ENCODE results near the gene SAE1. TPM values are rescaled to one million over a fixed set of nuclear protein-coding genes. Genes with fewer than 3 reads are reported as not detected.
A peak's percentile ranks its signal among the peaks of the same experiment; 100 is the strongest.

Gene SAE1
- polyA plus RNA-seq, 1 donor from 2014 or later, result 77.7 TPM

DNA sequence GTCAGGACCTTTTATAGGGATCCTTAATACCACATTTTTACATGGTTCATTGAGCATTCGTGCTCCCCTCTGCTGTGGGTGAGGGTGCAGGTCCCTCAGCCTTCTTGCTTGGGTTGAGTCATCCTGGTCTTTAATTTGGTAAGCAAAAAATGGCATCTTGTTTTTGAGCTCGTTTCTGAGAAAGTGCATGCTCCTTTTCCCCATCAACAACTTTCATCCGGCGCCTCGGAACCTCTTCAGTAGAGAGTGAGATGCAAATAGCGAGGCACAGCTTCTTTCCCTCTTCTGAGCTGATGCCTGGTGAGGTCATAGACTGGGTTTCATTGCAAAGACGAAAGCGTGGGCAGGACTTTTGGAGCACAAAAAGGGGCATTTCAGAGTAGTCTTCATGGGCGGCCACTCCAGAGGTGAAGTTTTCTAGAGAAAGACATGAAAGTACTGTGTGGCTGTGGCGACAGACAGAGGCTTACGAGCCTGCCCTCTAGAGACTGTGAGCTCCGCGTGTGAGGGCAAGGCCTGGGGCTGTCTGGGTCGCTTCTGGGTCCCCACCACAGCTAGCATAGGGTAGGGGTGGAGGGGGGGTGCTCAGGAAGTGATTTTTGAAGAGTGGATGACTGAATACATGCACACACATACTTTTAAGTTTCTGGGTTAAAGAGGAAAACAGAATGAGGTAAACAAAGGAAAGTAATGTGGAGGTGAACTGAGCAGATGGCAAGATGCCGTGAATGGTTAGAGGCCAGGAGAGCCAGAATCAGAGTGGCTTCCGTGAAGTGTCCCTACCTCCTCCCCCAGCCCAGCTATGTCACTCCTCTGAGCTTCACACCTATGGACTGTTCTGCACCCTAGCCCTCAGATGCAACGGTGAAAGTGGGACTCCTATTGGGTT lies 56.1 kb downstream of the SAE1 start:
- Mint-ChIP-seq H3K27me3 (no peaks in the 10 kb centered on the region), H3K4me3 (peak overlapping the region in 3 of 4 donors; percentile 58 to 91 (median 77)), H3K36me3 (peaks cover 6% of the 10 kb centered on the region), H3K9me3 (no peaks in the 10 kb centered on the region), H3K4me1 (peaks cover 14 to 19% (median 17%) of the 10 kb centered on the region in 3 donors), H3K27ac (peak overlapping the region; percentile 3 to 88 (median 85))

DNA sequence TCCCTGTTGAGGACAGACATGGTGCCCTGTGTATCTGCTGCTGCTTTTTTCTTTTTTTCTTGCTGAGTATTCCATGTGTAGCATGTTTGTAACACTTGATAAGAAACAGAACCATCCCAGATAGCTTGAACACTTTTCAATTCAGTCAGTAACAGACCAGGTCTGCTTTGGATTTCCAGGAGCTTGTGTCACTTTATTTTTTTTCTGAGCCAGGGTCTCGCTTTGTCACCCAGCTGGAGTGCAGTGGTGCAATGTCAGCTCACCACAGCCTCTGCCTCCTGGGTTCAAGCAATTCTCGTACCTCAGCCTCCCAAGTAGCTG lies 56.7 kb downstream of the SAE1 start:
- Mint-ChIP-seq H3K4me1 (peaks cover 13 to 16% (median 14%) of the 10 kb centered on the region in 3 donors), H3K36me3 (peaks cover 4% of the 10 kb centered on the region), H3K9me3 (no peaks in the 10 kb centered on the region), H3K27me3 (no peaks in the 10 kb centered on the region), H3K27ac (peak overlapping the region in 2 of 3 donors; percentile 3 to 76), H3K4me3 (peak overlapping the region in 1 of 4 donors; percentile 91)

DNA sequence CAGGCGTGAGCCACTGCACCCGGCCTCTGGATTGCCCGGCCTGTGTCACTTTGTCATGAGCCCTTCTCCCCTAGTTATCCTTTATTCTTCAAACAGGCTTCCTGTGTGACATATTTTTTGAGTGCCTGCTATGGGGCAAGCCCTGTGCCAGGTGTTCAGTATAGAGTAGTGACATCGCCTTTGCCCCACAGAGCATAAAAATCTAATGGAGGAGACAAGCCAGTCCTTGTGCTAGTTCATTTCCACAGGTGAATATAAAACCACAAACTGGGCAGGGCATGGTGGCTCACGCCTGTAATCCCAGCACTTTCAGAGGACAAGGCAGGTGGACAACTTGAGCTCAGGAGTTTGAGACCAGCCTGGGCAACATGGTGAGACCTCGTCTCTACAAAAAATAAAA lies 57.2 kb downstream of the SAE1 start:
- no peaks in the 10 kb centered on the region for H3K9me3 Mint-ChIP-seq
- H3K36me3 Mint-ChIP-seq, result peaks cover 4% of the 10 kb centered on the region
- peak overlapping the region in 1 of 3 donors; percentile 59 for H3K27ac Mint-ChIP-seq
- peaks cover 12 to 14% (median 14%) of the 10 kb centered on the region in 3 donors for H3K4me1 Mint-ChIP-seq
- H3K4me3 Mint-ChIP-seq, result peak overlapping the region in 1 of 4 donors; percentile 70
- no peaks in the 10 kb centered on the region for H3K27me3 Mint-ChIP-seq

DNA sequence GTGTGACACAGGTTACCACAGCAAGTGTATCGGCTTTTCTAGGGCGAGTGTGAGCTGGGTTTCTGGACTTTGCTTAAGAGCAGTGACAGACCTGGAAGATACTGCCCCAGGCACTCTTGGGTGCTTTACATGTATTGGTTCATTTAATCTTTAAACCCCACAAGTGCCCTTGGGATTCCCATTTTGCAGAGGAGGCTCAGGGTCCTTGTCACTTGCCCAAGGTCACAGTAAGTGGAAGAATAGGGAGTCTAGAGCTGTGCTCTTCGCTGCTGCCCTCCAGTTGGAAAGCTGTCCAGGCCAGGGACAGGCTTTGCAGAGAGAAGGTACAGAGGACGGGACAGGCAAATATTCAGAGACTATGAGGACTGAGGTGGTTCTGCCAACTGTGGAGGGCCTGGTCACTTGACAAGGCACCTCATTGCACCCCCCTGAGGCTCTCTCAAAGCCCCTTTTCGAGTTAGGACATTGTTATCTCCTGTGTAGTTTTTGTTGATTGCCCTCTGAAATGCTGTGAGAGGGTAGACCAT lies 57.9 kb downstream of the SAE1 start:
- Mint-ChIP-seq H3K27ac (peak overlapping the region in 1 of 3 donors; percentile 59), H3K27me3 (no peaks in the 10 kb centered on the region), H3K36me3 (peaks cover 4% of the 10 kb centered on the region), H3K4me3 (no peak overlapping the region), H3K4me1 (peaks cover 12 to 14% (median 14%) of the 10 kb centered on the region in 3 donors), H3K9me3 (no peaks in the 10 kb centered on the region)

DNA sequence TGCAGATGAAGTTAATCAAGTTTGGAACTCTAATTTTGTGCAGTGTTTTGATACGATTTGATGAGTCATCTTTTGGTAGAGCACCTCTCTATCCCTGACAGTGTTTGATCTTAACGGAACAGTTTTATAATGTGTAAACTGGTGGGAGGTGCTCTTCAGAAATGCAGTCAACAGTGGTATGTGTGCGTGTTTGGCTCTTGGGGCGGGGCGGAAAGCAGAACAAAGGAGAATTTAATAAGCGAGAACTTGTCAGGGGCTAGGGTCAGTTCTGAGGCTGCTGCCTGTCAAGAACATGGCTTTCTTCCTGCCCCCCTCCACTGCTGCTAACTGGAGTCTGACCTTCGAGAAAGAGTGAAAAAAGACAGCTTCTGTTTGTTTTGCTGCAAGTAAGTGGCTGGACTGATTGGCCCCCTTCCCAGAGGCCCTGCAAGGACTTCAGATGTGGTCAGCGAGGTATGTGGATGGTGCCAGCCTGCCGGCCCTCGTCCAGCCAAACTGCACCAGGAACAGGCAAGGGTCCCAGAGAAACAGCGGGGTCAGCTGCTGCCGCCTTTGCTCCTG lies 59.6 kb downstream of the SAE1 start:
- H3K27me3 Mint-ChIP-seq, result no peaks in the 10 kb centered on the region
- no peaks in the 10 kb centered on the region for H3K9me3 Mint-ChIP-seq
- peaks cover 5% of the 10 kb centered on the region for H3K36me3 Mint-ChIP-seq
- H3K27ac Mint-ChIP-seq, result no peak overlapping the region
- H3K4me1 Mint-ChIP-seq, result peaks cover 11 to 14% (median 12%) of the 10 kb centered on the region in 3 donors
- H3K4me3 Mint-ChIP-seq, result no peak overlapping the region

DNA sequence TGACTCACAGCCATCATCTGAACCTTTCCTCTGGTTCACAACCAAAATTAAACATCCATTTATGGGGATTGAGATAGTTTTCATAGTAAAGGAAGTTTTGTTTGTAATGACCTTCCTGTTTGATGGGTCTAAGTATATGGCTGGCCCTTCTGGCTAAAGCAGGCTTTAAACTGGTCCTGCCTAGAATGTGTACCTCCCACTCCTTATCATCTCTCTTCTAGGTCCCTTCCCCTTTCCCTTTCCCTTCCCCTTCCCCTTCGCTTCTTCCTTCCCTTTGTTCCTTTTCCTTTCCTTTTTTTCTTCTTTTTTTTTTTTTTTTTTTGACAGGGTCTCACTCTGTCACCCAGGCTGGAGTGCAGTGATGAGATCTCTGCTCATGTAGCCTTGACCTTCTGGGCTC lies 64.8 kb downstream of the SAE1 start:
- Mint-ChIP-seq H3K4me3 (no peak overlapping the region), H3K27me3 (no peaks in the 10 kb centered on the region), H3K27ac (peak overlapping the region in 1 of 3 donors; percentile 53), H3K9me3 (no peaks in the 10 kb centered on the region), H3K36me3 (peaks cover 5% of the 10 kb centered on the region), H3K4me1 (peaks cover 0 to 1% (median 0%) of the 10 kb centered on the region in 3 donors)

DNA sequence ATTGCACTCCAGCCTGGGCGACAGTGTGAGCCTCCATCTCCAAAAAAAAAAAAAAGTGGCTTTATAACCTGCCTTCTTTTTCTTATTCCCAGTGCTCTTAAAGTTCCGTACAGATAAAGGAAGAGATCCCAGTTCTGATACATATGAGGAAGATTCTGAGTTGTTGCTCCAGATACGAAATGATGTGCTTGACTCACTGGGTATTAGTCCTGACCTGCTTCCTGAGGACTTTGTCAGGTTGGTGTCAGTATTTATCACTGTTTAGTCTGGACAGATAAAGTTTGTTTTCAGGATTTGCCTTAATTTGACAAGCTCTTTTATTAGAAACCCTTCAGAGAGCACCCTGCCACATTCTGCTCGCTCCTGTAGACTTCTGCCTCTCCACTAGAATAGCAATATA lies 66.5 kb downstream of the SAE1 start:
- no peak overlapping the region for H3K4me3 Mint-ChIP-seq
- peaks cover 0 to 3% (median 0%) of the 10 kb centered on the region in 3 donors for H3K4me1 Mint-ChIP-seq
- H3K27ac Mint-ChIP-seq, result no peak overlapping the region
- peaks cover 3% of the 10 kb centered on the region for H3K36me3 Mint-ChIP-seq
- H3K9me3 Mint-ChIP-seq, result no peaks in the 10 kb centered on the region
- H3K27me3 Mint-ChIP-seq, result no peaks in the 10 kb centered on the region

DNA sequence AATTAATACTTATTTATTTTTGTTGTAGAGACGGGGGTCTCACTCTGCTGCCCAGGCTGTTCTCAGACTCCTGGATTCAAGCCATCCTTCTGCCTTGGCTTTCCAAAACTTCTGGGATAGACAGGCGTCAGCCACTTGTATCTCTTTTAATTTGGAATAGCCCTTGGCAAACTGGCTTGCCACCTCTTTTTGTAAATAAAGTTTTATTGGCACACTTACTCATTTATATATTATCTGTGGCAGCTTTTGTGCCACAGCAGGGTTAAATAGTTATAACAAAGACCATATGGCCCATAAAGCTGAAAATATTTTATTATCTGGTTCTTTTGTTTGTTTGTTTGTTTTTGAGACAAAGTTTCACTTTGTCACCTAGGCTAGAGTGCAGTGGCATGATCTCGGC lies 69.9 kb downstream of the SAE1 start:
- no peak overlapping the region for H3K27ac Mint-ChIP-seq
- peaks cover 2% of the 10 kb centered on the region for H3K36me3 Mint-ChIP-seq
- no peaks in the 10 kb centered on the region for H3K27me3 Mint-ChIP-seq
- no peak overlapping the region for H3K4me3 Mint-ChIP-seq
- H3K9me3 Mint-ChIP-seq, result no peaks in the 10 kb centered on the region
- peaks cover 0 to 4% (median 0%) of the 10 kb centered on the region in 3 donors for H3K4me1 Mint-ChIP-seq

DNA sequence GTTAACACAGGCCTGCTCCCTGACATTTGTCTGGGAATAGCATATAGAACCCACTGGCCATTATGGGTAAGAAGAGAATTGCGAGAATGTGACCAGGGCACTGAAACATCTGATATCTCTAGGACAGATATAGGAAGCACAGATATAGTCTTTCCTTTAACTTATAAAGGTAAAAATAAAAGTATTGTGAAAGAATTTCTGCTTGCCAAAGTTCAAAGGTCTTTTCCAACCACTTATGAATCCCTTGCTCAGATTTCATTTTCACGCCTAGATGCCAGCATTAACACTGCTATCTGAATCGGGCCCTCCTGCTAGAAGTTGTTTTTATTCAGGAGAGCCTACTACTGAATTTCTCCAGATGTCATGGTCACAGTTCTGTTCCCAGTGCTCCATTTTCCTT lies 72.6 kb downstream of the SAE1 start:
- no peak overlapping the region for H3K4me3 Mint-ChIP-seq
- H3K36me3 Mint-ChIP-seq, result peaks cover 5% of the 10 kb centered on the region
- no peaks in the 10 kb centered on the region for H3K9me3 Mint-ChIP-seq
- H3K27me3 Mint-ChIP-seq, result no peaks in the 10 kb centered on the region
- peaks cover 0 to 3% (median 0%) of the 10 kb centered on the region in 3 donors for H3K4me1 Mint-ChIP-seq
- H3K27ac Mint-ChIP-seq, result peak overlapping the region in 1 of 3 donors; percentile 4

DNA sequence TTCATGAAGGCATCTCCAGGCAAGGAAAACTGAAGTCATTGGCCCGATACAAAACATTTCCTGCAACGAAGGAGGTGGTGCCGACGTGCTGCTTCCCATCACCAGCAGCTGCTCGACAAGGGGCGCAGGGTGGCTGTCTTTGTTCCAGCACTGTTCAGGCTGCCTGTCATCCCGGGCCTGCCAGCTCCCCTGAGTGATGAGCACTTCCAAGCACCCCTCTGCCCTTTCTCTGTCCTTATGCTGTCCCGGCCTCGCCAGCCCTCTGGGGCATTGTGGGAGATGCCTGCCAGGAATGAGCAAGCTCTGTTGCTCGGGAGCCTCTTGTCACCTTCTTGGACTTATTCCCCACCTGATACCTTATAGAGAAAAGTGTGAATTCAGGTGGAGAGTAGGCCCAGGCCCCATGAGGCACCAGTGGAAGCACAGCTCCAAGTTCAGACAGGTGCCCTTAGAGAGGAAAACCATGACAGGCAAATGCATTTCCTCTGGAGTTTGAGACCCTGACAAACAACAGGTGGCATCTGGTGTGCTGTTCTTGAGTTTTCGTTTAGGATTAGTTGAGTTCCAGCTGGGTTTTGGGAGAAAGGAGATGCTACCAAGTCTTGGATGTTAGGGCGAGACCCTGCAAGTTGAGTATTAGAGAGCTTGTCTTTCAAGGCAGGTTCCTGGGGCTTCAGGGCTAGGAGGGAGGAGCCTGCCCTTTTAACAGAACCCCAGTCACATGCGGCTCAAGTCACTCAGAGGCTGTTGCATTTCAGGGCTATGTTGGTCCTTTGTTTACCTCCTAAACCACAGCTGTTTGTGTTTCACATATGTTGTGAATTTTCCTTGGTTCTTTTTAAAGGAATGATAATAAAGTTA lies 78.9 kb downstream of the SAE1 start:
- Mint-ChIP-seq H3K4me1 (peaks cover 5 to 7% (median 5%) of the 10 kb centered on the region in 3 donors), H3K36me3 (peaks cover 5% of the 10 kb centered on the region), H3K9me3 (no peaks in the 10 kb centered on the region), H3K27ac (peak overlapping the region in 1 of 3 donors; percentile 62), H3K4me3 (no peak overlapping the region), H3K27me3 (no peaks in the 10 kb centered on the region)

DNA sequence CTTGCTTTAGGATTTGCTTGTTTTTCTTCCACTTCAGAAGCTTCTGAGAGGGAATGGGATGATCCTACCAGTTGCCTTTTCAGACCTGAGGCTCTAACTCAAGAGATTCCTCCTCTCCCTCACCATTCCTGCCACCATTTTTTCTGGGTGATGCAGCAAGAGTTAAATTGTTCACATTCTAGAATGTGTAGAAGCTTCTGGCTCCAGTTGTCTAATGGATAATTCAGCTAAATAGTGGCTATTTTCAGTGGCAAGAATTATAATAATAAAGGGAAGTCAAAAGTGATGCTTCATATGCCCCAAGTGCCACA lies 79.5 kb downstream of the SAE1 start:
- Mint-ChIP-seq H3K27me3 (no peaks in the 10 kb centered on the region), H3K4me3 (no peak overlapping the region), H3K9me3 (no peaks in the 10 kb centered on the region), H3K4me1 (peaks cover 5 to 7% (median 5%) of the 10 kb centered on the region in 3 donors), H3K36me3 (peaks cover 5% of the 10 kb centered on the region), H3K27ac (no peak overlapping the region)

DNA sequence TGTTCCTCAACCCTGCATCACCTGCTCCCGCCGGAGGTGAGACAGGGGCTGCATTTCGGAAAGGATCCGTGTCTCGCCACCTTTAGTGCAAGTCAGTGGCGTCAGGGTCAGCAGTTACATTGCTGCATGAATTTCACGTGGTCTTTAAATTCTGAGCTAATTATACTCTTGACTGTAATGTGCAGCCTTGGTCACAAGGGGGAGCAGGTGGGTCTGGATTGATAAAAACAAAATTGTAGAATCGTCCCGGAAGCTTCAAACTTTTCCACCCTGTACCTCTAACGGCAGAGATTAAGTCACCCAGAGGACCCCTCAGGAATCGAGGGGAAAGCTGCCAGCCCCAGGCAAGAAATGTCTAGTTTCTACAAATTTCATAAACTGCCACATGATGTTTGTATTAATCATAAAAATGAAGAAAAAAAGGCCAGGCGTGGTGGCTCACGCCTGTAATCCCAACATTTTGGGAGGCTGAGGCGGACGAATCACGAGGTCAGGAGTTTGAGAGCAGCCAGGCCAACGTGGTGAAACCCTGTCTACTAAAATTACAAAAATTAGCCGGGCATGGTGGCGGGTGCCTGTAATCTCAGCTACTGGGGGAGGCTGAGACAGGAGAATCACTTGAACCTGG lies 80.2 kb downstream of the SAE1 start:
- no peak overlapping the region for H3K4me3 Mint-ChIP-seq
- no peaks in the 10 kb centered on the region for H3K9me3 Mint-ChIP-seq
- H3K36me3 Mint-ChIP-seq, result peaks cover 5% of the 10 kb centered on the region
- peaks cover 5 to 7% (median 5%) of the 10 kb centered on the region in 3 donors for H3K4me1 Mint-ChIP-seq
- no peaks in the 10 kb centered on the region for H3K27me3 Mint-ChIP-seq
- peak overlapping the region in 2 of 3 donors; percentile 10 to 90 for H3K27ac Mint-ChIP-seq

DNA sequence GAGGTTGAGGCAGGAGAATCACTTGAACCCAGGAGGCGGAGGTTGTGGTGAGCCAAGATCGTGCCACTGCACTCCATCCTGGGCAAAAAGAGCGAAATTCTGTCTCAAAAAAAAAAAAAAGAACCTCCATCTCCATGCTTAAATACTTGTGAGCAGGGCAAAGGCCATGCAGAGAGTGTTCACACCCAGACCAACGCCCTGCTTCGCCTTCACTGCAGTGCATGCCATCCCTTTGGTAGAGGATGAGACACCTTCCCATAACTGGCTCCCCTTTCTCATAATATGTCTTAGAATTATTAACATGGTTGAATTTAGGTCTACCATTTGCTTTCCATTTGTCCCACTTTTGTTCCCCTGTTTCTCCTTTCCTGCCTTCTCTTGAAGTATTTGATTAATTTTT lies 84.9 kb downstream of the SAE1 start:
- no peaks in the 10 kb centered on the region for H3K27me3 Mint-ChIP-seq
- no peaks in the 10 kb centered on the region for H3K9me3 Mint-ChIP-seq
- no peaks in the 10 kb centered on the region for H3K36me3 Mint-ChIP-seq
- H3K27ac Mint-ChIP-seq, result no peak overlapping the region
- H3K4me3 Mint-ChIP-seq, result no peak overlapping the region
- H3K4me1 Mint-ChIP-seq, result peaks cover 3 to 5% (median 4%) of the 10 kb centered on the region in 3 donors

DNA sequence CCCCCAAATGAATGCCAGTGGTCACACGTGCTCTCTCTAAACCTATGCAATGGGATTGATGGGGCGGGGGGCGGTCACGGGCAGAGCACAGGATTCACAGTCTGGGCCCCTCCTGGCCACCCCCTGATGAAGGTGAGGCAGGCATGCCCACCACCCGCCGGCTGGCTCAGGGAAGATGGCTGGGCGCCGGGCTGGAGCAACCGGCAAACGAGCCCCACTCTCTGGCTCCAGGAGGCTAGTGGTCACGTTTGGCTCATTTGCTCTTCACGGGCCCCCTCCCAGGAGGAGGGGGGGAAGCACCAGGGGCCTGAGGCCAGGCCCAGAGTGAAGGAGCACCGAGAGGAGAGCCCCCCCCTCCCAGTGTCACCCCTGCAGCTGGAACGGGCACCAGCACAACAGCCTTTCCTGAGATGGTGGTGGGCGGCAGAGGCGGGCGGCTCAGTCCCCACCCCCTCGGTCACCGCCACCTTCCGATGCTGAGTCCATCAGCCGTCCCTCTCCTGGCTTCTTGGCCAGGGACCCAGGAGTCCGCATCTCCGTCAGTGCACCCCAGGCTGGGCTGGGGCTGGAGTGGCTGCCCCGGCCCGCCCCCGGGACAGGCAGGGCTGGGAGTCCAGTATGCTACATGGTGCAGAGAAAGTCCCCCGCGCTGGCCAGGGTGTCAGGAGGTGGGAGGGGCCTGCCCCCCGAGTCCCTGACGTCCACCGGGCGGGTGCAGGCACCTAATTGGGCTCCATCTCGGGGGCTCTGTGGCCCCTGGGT lies 90.6 kb downstream of the SAE1 start:
- Mint-ChIP-seq H3K27me3 (peaks cover 3% of the 10 kb centered on the region), H3K9me3 (no peaks in the 10 kb centered on the region), H3K36me3 (no peaks in the 10 kb centered on the region), H3K4me1 (peaks cover 3 to 5% (median 4%) of the 10 kb centered on the region in 3 donors), H3K27ac (no peak overlapping the region), H3K4me3 (no peak overlapping the region)
